ENCODE results near the gene ARHGAP9.

DNA sequence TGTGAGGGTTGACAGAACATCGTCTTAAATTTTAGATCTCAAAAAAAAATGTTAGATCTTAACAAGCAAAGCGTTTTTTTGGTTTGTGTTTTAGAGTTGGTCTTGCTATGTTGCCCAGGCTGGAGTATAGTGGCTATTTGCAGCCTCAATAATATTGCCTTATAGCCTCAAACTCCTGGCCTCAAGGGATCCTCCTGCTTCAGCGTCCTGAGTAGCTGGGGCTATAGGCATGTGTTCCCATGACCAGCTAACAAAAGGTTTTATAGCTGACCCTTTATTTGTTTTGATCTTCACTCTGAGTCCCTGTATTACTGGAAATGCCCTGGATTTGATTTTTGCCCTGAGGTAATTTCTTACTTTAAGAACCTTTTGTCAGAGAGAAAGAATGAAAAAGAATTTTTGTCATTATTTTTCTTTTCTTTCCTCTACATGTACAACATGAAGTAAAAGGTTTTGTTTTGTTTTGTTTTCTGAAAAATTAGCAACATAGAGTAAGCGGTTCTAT is 39.9 kb downstream of the ARHGAP9 start:
- TF ChIP-seq, protein P1, sequence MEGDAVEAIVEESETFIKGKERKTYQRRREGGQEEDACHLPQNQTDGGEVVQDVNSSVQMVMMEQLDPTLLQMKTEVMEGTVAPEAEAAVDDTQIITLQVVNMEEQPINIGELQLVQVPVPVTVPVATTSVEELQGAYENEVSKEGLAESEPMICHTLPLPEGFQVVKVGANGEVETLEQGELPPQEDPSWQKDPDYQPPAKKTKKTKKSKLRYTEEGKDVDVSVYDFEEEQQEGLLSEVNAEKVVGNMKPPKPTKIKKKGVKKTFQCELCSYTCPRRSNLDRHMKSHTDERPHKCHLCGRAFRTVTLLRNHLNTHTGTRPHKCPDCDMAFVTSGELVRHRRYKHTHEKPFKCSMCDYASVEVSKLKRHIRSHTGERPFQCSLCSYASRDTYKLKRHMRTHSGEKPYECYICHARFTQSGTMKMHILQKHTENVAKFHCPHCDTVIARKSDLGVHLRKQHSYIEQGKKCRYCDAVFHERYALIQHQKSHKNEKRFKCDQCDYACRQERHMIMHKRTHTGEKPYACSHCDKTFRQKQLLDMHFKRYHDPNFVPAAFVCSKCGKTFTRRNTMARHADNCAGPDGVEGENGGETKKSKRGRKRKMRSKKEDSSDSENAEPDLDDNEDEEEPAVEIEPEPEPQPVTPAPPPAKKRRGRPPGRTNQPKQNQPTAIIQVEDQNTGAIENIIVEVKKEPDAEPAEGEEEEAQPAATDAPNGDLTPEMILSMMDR (conservative IDR thresholded peaks at IDR 0.05; ENCODE audit: low read depth, low read length) = no peak
- no peak for TF ChIP-seq EZH2 (IDR thresholded peaks at IDR 0.05; ENCODE audit: borderline replicate concordance, low read depth, low read length, poor library complexity, severe bottlenecking)

Measured in A673 (cell line).